Fibroblast of peridontal ligament (primary cell): Measurements from ENCODE around the gene SIK2.

Source experiments
- DNase-seq: peaks from one replicate; pipeline ENCODE4 v3.0.0-alpha.2; 2010; ENCODE audit errors: extremely low read depth

SIK2 gene

DNA sequence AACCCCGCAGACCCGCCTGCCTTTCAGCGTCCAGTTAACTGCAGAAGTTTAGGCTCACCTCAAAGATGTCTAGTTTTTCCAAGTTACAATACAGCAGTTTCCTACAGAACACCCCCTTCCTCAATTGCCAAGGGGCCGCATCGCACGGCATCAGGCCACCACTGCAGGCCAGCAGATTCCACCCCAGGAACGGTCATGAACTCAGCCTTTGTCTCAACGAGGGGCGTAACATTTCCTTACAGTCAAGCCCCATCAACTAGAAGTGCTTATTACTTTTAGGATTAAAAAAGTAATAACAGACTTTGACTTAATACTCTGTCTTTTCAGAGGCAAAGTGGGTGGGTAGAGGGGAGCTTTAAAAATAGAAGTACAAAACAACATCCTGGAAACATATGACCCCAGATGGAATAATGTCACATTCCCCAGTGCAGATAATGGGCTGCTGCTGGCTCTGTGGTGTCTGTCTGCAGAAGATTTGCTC, 127.6 kb downstream of the SIK2 start:
- peak; percentile 13 for DNase-seq

GRCh38 chr11:111730871-111731591, 128.8 kb downstream of the SIK2 start:
- peak; percentile 86 for DNase-seq

DNA sequence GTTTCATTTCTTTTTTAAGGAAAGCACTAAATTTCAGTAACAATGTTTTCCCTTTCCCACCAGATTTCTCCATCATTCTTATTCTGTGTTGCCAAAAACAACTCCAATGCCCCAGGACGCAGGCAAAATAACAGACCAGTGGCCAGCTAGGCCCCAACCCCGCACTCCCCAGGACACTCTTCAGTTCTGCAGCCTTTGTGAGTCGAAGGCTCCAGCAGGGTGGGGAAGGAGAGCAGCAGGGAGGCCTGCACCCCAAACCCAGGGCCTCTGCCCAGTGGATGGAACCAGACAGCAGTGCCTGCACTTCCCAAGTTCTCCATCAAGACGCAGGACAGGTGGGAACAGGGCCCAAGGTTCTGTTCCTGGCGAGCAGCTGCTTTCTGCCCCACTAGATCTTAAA, 129.6 kb downstream of the SIK2 start:
- peak; percentile 11 for DNase-seq

- peak; percentile 86 for DNase-seq
Measured at GRCh38 chr11:111733016-111733415, 130.8 kb downstream of the SIK2 start.

DNA sequence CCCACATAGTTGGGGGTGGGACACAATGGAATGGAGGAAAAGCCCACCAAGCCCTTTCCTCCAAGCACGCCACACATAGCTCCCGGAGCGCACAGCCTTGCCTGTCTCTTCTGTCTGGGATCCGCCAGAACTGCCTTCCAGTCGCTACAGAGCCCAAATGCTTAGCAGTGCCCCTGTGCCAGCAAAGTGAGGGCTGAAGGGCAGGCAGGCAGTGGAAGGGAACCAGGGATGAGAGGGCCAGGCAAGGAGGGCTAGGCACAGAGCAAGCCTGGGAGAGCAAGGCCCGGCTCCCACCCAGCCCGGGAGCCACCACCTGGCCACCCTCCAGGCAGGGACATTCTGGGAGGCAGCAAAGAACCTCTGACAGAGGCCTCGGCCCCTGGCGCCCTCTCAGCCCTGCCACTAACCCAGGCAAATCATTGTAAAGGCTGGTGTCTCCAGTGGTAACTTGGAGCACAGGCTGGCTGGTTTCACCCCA, 131.4 kb downstream of the SIK2 start:
- no peak for DNase-seq

GRCh38 chr11:111734101-111734953, 132.1 kb downstream of the SIK2 start:
- DNase-seq = peak; percentile 32

DNA sequence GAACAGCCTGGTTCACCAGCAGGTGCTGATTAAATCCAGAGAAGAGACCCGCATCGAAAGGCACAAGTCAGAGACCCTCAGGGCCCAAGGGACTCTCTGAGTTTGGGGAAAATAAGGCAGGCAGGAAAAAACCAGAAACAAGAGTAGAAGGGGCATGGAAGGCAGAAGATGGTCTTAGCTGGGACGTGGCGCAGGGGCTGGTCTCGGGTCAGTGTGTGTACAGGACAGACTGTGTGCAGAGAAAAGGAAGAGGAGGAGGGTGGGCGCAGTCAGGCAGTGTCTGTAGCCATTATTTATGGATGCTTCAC, 132.7 kb downstream of the SIK2 start:
- DNase-seq = no peak

- DNase-seq = peak; percentile 100
Measured at GRCh38 chr11:111735262-111736116, 133.2 kb downstream of the SIK2 start.

DNA sequence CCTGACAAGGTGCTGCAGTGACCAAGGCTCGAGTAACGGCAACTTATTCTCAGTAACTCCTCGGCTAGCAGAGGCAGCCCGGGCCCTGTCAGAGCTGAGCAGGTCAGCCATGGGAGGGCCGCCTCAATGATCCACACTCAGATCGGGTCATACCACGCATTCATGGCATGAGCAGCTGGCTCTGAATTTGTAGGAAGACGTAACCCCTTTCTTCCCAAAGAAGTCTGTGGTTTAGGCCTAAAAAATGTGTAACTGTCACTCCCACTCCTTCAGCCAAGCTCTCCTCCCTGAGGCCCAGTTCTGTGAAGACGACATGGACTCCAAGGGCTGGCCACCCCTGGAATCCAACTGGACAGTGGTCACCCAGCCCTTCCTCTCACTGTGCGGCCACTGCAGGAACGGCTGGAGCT, 133.9 kb downstream of the SIK2 start:
- DNase-seq = peak; percentile 80

- no peak for DNase-seq
Measured at GRCh38 chr11:111736621-111737443, 134.6 kb downstream of the SIK2 start.

GRCh38 chr11:111737444-111738210, 135.4 kb downstream of the SIK2 start:
- DNase-seq = peak; percentile 48

DNA sequence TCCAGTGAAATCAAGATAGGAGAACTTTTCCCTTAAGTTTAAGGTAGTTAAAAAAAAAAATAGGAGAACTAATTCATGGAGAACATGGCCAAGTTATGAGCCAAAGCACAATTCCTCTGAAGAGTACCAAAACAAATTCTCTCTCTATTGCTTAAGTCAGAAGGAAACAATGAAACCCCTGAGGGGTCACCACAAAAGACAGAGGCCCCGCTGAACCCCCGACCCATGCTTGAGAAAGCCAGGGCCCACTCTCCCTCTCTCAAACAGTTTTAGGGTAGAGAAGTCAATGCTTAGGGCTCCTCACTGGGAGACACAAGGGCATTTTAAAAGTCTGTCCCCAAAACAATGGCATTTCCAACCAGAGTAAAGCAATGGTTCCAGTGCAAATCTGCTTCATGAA, 137.1 kb downstream of the SIK2 start:
- no peak for DNase-seq

DNA sequence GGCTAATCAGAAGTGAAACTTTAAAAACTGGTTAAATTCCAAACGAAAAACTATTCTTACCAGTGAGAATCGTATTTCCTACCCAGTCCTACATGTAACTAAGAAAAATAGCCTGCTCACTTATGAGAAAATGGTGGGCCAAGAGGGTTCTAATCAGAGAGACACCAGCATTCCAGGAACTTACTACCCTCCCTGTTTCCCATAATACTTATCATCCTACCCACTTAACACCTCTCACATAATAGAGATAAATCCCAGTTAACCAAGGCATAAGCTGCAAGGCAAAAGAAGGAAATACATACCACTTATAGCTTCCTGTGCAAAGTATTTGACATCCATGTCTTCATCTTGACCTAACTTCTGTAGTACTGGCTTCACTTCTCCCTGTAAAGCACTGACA, 139.5 kb downstream of the SIK2 start:
- no peak for DNase-seq

DNA sequence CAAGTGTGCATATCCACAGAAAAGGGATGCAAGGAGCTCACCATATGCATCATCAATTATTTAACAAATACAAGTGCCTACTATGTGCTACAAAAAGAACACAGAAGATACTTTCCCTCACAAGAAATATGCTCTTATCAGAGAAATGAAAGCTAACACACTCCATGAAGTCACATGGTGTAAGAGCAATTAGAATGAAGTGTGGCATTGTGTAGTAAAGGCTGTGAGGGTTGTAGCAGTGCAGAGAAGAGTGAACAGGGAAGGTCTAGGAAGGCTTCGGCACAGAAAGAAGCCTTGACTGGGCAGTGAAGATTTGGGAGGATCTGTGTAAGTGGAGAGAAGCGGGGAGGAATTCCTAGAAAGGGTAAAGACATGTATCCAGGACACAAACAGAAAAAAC, 141.5 kb downstream of the SIK2 start:
- no peak for DNase-seq

- DNase-seq = peak; percentile 82
Measured at GRCh38 chr11:111745719-111746504, 143.7 kb downstream of the SIK2 start.

- DNase-seq = no peak
Measured at GRCh38 chr11:111748035-111748804, 146.0 kb downstream of the SIK2 start.

GRCh38 chr11:111749646-111750045, 147.4 kb downstream of the SIK2 start:
- no peak for DNase-seq

GRCh38 chr11:111756097-111756496, 153.8 kb downstream of the SIK2 start:
- no peak for DNase-seq

DNA sequence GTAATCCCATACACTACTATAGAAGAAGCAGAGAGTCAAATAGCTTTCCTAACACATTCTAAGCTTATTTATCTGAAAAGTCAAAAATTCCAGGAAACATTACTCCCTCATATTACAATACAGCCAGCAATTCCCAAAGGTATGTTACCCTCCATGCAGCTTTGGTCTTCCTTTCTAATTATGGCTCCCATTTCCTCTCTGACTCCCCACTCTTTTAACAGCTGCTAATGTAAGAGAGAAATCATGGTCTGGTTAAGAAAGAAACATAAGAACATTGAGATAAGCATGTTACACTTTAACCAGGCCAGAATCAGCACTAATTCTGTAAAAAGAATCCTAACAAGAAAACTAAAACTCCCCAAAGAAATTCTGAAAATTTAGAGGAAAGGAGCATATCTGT, 157.1 kb downstream of the SIK2 start:
- no peak for DNase-seq
